ENCODE measurements around the gene PPP2R5C.
"Not testable (repeated sequence)": the region's sequence is repeated elsewhere in the genome, so short reads cannot be mapped to it uniquely, and the experiment has no call there.

Gene PPP2R5C

DNA sequence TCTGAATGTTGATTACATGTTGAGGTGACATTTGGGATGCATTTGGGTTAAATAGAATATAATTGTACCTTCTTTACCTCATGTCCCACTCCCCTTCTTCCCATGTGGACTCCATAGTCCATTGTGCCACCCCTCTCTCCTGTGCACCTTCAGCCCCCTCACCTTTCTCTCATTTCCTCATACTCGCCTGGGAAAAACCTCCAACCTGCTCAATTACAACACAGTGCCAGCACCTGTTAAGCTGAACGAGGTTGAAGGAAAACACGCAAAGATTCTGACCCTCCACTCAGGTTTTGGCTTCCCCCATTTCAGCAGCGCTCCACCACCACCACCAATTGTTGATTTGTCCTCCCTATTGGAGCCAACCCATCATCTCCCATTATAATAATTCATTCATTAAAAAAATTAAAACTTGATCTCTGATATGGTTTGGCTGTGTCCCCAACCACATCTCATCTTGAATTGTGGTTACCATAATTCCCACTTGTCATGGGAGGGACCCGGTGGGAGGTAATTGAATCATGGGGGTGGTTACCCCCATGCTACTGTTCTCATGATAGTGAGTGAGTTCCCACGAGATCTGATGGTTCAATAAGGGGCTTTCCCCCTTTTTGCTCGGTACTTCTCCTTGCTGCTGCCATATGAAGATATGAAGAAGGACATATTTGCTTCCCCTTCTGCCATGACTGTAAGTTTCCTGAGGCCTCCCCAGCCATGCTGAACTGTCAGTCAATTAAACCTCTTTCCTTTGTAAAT is 33.7 kb upstream of the PPP2R5C start:
- DNase-seq (ENCODE audit: low spot score), result no peak

DNA sequence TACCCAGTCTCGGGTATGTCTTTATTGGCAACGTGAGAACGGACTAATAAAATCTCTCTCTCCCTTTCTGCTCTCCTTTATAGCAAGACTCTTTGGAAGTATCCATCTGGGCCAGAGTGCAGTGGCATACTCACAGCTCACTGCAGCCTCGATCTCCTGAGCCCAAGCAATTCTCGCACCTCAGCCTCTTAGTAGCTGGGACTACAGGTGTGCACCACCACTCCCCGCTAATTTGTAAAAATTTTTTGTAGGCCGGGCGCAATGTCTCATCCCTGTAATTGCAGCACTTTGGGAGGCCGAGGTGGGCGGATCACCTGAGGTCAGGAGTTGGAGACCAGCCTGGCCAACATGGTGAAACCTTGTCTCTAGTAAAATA is 33.2 kb upstream of the PPP2R5C start:
- DNase-seq (ENCODE audit: low spot score), result no peak

DNA sequence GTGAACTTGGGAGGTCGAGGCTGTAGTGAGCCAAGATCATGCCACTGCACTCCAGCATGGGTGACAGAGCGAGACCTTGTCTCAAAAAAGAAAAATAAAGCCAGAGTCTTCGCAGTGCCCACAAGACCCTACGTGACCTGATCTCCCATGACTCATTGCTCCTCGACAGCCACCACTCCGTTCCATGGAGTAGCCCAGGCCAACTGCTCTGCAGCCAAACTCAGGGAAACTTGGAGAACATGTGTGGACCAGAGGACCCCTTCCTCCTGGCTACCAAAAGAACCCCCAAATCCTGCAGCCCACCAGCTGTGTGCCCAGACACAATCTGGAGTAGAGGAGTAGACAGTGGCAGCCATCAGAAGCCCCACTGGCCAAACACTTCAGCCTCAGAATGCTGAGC is 32.1 kb upstream of the PPP2R5C start:
- DNase-seq (ENCODE audit: low spot score), result no peak

DNA sequence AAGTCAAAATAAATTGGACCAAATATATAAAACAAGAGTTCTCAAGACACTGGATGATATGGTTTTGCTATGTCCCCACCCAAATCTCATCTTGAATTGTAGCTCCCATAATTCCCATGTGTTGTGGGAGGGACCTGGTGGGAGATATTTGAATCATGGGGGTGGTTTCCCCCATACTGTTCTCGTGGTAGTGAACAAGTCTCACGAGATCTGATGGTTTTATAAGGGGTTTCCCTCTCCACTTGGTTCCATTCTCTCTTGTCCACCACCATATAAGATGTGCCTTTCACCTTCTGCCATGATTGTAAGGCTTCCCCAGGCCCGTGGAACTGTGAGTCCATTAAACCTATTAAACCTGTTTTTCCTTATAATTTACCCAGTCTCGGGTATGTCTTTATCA is 31.4 kb upstream of the PPP2R5C start:
- DNase-seq (ENCODE audit: low spot score), result not testable (repeated sequence)

DNA sequence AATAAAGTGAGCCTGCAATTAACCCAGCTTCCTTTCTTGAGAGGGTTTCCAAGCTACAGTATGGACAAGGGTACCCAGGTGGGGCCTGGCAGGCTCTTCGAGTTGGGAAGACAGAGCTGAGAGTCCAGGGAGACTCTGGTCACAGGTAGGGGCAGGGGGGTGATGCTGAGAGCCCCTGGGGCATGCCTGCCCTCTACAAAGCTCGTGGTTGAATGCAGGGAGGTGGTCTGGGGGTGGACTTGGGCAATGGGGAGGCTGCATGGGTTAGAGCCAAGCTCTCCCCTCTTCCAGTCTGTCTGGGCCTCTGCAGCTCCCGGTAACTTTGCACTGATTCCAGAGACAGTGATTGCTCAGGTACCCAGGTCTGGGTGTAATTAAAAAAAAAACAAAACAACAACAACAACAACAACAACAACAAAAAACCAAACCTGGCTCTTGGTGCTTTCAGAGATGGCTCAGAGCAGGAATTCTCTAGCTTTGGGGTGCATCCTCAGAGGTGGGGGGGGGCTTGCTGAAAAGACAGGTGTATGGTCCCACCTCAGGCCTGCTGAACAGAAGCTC is 30.8 kb upstream of the PPP2R5C start:
- no peak for DNase-seq (ENCODE audit: low spot score)

DNA sequence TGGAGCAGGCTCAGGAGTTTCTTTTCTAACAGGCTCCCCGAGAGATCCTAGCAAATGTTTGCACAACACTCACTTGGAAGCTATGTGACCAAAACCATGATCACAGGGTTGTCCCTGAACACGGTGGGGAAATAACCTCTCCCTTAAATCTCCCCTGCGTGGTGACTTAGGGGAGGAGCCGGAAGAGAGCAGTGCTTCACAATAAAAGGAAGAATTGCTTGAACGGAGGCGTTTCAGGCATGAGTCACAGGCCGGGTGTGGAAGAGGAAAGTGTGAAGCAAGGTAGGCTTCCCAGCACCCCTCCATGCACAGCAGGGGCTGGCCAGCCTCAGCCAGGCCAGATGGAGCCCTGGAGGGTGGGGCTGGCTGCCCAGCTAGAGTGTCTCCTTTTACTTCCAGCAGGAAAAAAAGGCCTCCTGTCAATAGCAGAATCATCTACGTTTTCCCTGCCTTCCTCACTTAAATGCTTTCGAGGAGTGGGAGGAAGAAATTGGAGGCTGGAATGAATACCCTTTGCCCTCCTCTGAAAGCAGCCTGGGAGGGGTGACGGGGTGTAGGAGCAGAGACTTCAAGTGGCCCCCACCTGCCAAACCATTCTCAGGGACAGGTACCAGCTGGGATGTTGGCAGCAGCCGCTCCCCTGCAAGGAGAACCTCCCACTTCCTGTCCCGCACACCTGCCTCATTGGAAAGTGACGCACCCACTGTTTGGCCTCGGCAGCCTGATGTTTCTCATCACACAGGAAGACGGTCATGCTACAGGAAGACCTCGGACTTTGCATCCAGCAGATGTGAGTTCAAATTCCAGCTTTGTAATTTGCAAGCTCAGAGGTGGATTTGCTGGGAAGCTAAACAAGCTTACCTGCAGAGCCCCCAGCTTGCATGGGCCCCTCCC is 30.1 kb upstream of the PPP2R5C start:
- peak; percentile 98 for DNase-seq (ENCODE audit: low spot score)

DNA sequence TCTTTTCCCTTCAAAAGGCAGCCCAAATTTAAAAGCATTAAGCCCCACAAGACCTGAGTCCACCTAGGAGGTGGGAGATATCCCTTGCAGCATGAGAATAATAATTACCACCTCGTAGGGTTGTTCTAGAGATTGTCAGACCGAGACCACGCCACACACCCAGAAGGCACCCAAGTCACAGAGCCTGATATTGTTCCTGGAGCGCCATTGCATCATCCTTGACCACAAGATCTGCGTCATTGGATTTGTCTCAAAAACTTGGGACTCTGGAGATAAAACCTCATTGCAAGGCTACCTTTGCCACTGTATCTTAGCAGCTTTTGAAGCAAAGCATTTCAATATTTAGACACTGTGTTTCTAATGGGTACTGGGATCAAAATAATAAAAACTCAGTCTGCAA is 29.4 kb upstream of the PPP2R5C start:
- no peak for DNase-seq (ENCODE audit: low spot score)

DNA sequence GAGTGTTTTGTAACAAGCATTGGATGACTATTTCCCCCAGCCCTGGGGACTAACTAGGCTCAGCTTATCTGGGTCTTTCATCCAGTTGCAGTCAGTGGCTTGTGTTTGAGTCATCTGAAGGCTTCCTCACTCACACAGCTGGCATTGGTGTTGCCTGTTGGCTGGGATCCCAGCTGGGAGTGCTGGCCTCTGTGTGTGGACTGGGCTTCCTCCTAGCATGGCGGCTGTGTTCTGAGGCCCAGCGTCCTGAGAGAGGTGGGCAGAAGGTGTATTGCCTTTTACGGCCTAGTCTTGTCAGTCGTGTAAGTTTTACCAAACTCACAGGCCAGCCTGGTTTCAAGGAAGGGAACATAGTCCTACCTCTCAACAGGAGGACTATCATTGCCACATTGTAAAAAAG is 28.3 kb upstream of the PPP2R5C start:
- peak; percentile 67 for DNase-seq (ENCODE audit: low spot score)

DNA sequence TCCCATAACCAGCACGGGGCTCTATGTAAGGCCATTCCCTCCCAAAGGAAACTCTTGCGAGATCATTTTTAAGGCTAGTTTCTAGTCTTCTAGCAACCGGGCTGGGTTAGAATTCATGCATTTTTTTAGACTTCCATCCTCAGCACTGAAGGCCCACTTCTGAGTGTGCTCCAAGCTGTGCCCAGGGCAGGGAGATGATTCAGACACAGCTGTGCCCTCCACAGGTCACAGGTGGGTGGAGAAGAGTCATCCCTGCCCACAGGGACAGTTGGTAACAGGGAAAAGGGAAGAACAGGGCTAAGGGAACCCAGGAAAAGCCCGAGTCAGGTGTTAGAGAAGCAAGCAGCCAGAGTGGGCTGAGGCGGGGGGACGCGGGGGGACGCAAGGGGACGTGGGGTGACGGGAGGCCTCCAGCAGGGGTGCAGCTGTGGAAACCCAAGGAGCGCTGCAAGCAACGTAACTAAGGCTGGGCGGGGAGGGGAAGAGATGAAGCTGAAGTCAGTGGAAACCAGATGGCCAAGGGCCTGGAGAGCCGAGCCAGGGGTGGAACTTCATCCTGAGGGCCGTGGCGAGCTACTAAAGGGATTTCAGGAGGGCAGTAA is 27.2 kb upstream of the PPP2R5C start:
- peak; percentile 76 for DNase-seq (ENCODE audit: low spot score)

DNA sequence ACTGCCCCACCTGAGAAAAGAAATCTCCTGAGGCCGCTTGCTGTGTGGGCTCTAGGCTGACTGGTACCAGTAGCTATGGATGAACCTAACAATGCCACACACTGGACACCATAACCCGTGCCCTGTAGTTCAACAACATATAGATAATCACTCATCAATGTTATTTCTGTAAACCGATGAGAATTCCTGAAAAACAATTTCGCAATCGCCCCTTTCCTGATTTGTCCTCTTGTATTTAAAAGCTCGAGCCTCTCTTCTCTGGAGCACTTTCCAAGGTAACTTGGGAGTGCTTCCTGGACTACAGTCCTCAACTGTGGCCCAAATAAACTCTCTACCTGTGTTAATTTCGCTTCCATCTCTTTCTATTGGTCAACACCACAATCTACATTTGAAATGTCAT is 26.1 kb upstream of the PPP2R5C start:
- no peak for DNase-seq (ENCODE audit: low spot score)

DNA sequence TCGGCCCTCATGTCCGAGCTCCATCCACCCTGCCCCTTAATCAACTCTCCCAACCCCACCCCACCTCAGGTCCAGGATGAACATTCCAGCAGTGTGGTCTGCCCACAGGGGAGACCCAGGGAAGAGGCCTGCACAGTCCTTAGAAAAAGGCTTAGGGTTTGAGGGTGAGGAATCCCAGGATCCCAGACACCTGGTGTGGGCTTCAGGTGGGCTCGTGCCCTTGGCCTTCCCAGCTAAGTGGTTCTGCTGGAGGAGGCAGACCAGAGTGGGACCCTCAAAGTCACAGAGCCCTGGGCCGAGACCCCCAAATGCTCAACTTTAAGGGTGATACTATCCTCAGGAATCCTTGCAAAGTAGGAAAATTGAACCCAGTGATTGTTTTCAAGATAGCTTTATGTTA is 25.4 kb upstream of the PPP2R5C start:
- DNase-seq (ENCODE audit: low spot score), result no peak

DNA sequence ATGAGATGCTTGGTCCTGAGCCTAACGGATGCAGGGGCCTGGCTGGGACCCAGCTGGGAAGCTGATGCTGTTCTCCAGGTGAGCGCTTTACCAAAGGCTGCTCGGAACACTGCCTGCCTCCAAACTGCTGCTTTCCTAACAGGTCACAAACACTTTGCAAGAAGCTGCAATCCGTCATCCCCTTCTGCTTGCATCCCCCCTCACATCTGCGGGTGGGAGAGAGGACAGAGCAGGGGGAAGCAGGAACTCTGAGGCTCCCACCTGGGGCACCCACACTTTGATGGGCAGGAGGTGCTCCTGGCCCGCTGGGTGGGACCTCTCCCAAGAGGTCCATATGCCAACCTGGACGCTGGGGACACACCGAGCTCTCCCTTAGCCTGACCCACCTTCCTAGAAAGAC is 24.9 kb upstream of the PPP2R5C start:
- no peak for DNase-seq (ENCODE audit: low spot score)

DNA sequence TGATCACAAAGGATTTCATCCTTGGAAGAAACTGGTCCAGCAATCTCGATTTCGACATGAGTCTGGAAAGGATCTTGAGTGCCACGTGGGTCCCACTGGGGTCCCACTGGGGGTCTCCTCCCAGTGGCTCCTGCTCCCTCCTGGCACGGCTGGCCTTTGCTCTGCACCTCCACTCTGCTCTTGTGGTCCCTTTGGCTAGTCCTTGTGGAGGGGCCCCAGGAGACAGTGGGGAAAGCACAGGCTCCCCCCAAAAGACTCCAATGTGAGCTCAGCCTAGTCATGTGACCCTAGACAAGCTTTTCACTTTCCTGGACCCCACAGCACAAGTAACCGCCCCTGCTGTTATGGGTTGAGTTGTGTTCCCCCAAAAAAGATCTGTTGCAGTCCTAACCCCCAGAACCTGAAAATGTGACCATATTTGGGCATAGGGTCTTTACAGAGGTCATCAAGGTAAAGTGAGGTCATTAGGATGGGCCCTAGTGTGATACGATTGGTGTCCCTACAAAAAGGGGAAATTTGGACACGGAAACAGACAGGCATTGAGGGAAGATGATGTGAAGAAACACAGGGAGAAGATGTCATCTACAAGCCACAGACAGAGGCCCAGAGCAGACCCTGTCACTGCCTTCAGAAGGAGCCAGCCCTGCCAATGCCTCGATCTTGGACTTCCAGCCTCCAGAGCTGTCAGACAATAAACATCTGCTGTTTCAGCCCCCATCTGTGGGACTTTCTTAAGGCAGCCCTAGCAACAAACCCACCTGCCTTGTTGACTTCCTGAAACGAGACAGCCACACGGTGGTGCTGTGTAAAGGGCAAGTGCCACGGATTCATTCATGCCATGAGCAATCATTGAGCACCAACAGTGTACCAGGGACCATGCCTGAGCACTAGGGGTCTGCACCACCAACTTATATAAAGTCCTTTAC is 23.8 kb upstream of the PPP2R5C start:
- no peak for DNase-seq (ENCODE audit: low spot score)

DNA sequence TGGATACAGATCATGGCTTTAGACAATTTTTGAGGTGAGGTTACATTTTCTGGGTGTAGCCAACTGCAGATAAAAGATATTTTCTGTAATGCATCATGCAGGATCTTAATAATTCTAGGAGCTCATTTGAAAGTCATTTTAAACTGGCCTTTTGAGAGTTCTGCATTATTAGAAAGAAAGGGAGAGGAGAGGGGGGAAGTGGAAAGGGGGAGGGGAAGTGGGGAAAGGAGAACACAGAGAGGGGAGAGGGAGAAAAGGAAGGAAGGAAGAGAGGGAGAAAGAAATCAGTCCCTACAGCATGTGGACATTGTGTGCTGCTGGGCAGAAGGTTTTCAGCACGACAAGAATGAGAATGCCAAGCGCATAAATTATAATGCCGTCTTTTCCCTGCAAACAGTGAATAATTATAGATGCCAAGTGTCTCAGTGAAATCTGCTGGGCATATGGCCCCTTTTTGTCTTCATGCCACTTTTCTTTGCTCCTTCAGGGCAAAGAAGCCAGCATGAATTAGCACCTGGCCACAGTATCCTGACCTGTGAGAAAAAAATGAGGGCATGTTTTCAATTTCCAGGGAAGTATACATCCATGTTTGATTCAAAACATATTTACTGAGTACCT is 22.7 kb upstream of the PPP2R5C start:
- no peak for DNase-seq (ENCODE audit: low spot score)

DNA sequence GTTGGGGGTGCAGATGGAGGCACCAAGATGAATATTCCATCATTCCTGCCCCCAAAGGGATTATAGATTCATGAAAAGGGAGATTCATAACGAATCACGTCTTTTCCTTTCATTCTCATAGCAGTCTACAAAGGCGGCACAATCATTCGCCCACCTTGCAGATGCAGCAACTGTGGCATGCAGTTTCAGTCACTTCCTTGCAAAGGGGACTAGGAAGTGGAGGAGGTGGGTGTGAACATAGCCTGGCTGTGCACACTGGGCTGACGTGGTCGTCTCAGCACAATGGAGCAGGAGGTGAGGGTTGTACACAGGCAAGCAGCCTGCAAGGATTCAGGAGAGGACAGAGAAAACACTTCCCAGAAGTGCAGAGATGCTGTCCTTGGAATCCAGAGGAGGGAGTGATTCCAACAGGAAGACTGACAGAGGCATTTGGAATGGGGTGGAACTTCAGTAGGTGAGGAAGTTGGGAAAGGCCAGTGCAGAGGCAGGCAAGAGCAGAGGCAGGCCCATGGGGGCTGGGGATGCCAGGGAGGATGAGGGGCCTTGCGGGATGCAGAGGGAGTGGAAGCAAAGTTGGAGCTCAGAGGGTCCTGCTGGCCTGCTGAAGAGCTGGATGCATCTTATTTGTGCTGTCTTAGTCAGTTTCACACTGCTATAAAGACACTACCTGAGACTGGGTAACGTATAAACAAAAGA is 21.9 kb upstream of the PPP2R5C start:
- DNase-seq (ENCODE audit: low spot score), result no peak

DNA sequence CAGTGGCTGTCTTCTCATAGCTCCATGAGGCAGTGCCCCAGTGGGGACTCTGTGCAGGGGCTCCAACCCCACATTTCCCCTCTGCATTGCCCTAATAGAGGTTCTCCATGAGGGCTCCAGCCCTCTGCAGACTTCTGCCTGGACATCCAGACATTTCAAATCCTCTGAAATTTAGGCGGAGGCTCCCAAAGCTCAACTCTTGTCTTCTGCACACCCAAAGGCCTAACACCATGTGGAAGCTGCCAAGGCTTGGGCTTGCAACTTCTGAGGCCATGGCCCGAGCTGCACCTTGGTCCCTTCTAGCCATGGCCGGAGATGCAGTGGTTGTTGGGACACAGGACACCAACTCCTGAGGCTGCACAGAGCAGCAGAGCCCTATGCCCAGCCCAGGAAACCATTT is 20.5 kb upstream of the PPP2R5C start:
- DNase-seq (ENCODE audit: low spot score), result no peak

DNA sequence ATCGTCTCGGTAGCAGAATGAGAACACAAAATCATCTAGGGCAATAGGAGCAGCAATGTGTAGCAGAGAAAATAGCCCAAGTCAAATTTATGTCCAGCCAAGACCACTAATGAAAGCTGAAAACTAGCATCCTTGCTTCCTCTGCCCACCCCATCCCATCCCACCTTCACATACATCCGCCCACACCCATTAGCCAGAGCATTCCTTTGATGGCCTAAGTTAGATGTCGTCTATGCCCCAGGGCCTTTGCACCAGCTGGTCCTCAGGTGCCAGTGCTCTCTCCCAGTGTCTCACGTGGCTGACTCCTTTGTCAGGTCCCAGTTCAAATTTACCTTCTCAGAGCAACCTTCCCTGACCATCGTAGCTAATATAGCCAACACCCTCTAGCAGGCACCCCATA is 17.8 kb upstream of the PPP2R5C start:
- DNase-seq (ENCODE audit: low spot score), result no peak

DNA sequence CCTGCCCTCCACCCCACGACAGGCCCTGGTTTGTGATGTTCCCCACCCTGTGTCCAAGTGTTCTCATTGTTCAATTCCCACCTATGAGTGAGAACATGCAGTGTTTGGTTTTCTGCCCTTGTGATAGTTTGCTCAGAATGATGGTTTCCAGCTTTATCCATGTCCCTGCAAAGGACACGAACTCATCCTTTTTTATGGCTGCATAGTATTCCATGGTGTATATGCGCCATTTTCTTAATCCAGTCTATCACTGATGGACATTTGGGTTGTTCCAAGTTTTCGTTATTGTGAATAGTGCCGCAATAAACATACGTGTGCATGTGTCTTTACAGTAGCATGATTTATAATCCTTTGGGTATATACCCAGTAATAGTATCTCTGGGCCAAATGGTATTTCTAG is 17.1 kb upstream of the PPP2R5C start:
- not testable (repeated sequence) for DNase-seq (ENCODE audit: low spot score)

DNA sequence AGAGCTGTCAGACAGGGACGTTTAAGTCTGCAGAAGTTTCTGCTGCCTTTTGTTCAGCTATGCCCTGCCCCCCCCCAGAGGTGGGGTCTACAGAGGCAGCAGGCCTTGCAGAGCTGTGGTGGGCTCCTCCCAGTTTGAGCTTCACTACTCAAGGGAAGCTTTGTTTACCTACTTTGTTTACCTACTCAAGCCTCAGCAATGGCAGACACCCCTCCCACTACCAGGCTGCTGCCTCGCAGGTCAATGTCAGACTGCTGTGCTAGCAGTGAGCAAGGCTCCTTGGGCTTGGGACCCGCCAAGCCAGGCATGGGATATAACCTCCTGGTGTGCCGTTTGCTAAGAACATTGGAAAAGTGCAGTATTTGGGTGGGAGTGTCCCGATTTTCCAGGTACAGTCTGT is 11.8 kb upstream of the PPP2R5C start:
- not testable (repeated sequence) for DNase-seq (ENCODE audit: low spot score)

DNA sequence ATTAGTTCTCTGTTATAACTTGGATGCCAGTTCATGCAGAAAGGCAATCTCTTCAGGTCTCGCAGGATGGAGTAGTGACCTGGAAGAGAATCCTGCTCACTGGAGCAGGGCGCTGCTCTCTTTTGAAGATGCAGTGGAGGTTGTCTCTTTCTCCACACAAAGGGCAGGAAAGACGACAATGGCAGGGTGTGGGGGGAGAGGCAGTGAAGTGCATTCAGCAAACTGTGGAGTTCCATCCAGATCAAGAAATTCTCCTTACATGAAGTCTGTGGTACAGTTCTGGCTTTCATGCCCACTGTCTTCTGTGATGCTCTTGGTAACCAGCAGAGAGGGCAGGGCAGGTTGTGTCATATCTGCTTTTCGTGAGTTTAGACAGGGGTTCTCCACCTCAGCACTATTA is 6.6 kb upstream of the PPP2R5C start:
- no peak for DNase-seq (ENCODE audit: low spot score)

Measured in kidney tubule cell (primary cell).